GM12878 (cell line): ENCODE data around the gene ARHGAP5. TPM values are rescaled to one million over a fixed set of nuclear protein-coding genes. Genes with fewer than 3 reads are reported as not detected.

Source experiments
- ATAC-seq: fragments of 200-7000 bp; cut with Tn5 transposase; 3 replicates; pipeline ENCODE4 v1.9.1; 2020; ENCODE audit warnings: mild to moderate bottlenecking, moderate library complexity
- BruUV-seq: library from RNA; stranded (reverse); fragments of 400-500 nt; replicated peaks from 2 replicates; lab custom pipeline; 2021; lab: Mats Ljungman, UMichigan
- CTCF ChIA-PET: fragments of 300-600 bp; sonication (Branson Sonifier 250); formaldehyde crosslinking; extraction: SDS; loops from one replicate; lab custom pipeline; 2021; ENCODE audit warnings: inconsistent platforms; lab: Yijun Ruan, JAX
- POLR2A ChIA-PET: fragments of 350-600 bp; formaldehyde crosslinking; extraction: SDS; loops from one replicate; lab custom pipeline; 2021; ENCODE audit warnings: inconsistent platforms; lab: Charles Lee
- RAD21 ChIA-PET: fragments of 300-600 bp; sonication (Branson Sonifier 250); formaldehyde crosslinking; loops from one replicate; lab custom pipeline; 2023; ENCODE audit warnings: antibody characterized with exemption; ENCODE audit not compliant: unreplicated experiment; lab: Charles Lee
- SMC1A ChIA-PET: fragments of 300-600 bp; sonication (Branson Sonifier 250); formaldehyde crosslinking; loops from one replicate; lab custom pipeline; 2023; ENCODE audit not compliant: unreplicated experiment, uncharacterized antibody; lab: Charles Lee
- DNase-seq: peaks from one replicate; pipeline ENCODE4 v3.0.0-alpha.2; 2011; ENCODE audit warnings: low read depth, low spot score
- FAIRE-seq: peaks from 3 replicates; lab custom pipeline; 2011; peaks lifted over from hg19 to GRCh38; lab: Jason Lieb, UNC
- H2AFZ ChIP-seq: 2 replicates; pipeline ENCODE4 v1.6.0; 2011; ENCODE audit warnings: low read depth, low read length, control low read depth; ENCODE audit not compliant: control insufficient read depth
- H3K27ac ChIP-seq: 2 replicates; pipeline ENCODE4 v1.5.1; 2011; ENCODE audit warnings: control low read depth; ENCODE audit not compliant: control insufficient read depth, insufficient read depth
- H3K27me3 ChIP-seq, 2 experiments: replicated peaks in 1 of 2; 2 replicates each; pipeline versions ENCODE4 v1.6.0 to v1.6.1; 2011; ENCODE audit warnings: low read length in 1 of 2; ENCODE audit not compliant: control insufficient read depth in 2 of 2, insufficient read depth in 2 of 2
- H3K36me3 ChIP-seq, 2 experiments: 2 replicates each; pipeline ENCODE4 v1.5.1; 2011; ENCODE audit warnings: low read length in 1 of 2; ENCODE audit not compliant: control insufficient read depth in 2 of 2, insufficient read depth in 2 of 2
- H3K4me1 ChIP-seq: 2 replicates; pipeline ENCODE4 v1.6.1; 2011; ENCODE audit warnings: mild to moderate bottlenecking, low read length, moderate library complexity, mixed read lengths; ENCODE audit not compliant: control insufficient read depth, insufficient read depth
- H3K4me2 ChIP-seq: 2 replicates; pipeline ENCODE4 v1.6.0; 2011; ENCODE audit warnings: control low read depth; ENCODE audit not compliant: control insufficient read depth, insufficient read depth
- H3K4me3 ChIP-seq: fragments of 200-600 bp; sonication (generic); 2 replicates; pipeline ENCODE4 v1.5.1; 2016
- H3K79me2 ChIP-seq: 2 replicates; pipeline ENCODE4 v1.6.0; 2011; ENCODE audit warnings: low read length; ENCODE audit not compliant: control insufficient read depth, insufficient read depth
- H3K9ac ChIP-seq: 2 replicates; pipeline ENCODE4 v1.8.0; 2011; ENCODE audit warnings: low read length, control low read depth, mixed read lengths; ENCODE audit not compliant: control insufficient read depth, insufficient read depth
- H3K9me3 ChIP-seq: replicated peaks from 3 replicates; pipeline ENCODE4 v1.5.1; 2011; ENCODE audit warnings: mild to moderate bottlenecking, low read length; ENCODE audit not compliant: control insufficient read depth, insufficient read depth
- H4K20me1 ChIP-seq: 2 replicates; pipeline ENCODE4 v1.6.0; 2011; ENCODE audit not compliant: control insufficient read depth, insufficient read depth
- BACH1 ChIP-seq: fragments of 450-650 bp; IDR thresholded peaks from 2 replicates; pipeline ENCODE4 v1.6.1; 2017; ENCODE audit warnings: mild to moderate bottlenecking, borderline replicate concordance
- CREB1 ChIP-seq: IDR thresholded peaks from 2 replicates; pipeline ENCODE4 v1.6.1; 2012; ENCODE audit warnings: low read depth, mild to moderate bottlenecking, inconsistent platforms
- CREM ChIP-seq: IDR thresholded peaks from 2 replicates; pipeline ENCODE4 v1.6.1; 2014; ENCODE audit warnings: antibody characterized with exemption, low read depth
- ESRRA ChIP-seq: IDR thresholded peaks from 2 replicates; pipeline ENCODE4 v1.6.1; 2012; ENCODE audit warnings: mild to moderate bottlenecking, low read length, improper control_type of control experiment
- MXI1 ChIP-seq: fragments of 150-350 bp; IDR thresholded peaks from 2 replicates; pipeline ENCODE4 v1.6.1; 2011; ENCODE audit warnings: low read depth, mild to moderate bottlenecking, inconsistent platforms, low read length, improper control_type of control experiment
- MYC ChIP-seq: IDR thresholded peaks from 2 replicates; pipeline ENCODE4 v1.6.1; 2011; ENCODE audit warnings: mild to moderate bottlenecking, low read length, moderate library complexity, inconsistent platforms; ENCODE audit not compliant: insufficient read depth, insufficient replicate concordance, insufficient read length, severe bottlenecking
- NFIC ChIP-seq: IDR thresholded peaks from 2 replicates; pipeline ENCODE4 v1.6.1; 2012; ENCODE audit warnings: low read depth, mild to moderate bottlenecking, inconsistent platforms, low read length, moderate library complexity
- PAX5 ChIP-seq: IDR thresholded peaks from 2 replicates; pipeline ENCODE4 v1.6.1; 2011; ENCODE audit warnings: low read depth, low read length, borderline replicate concordance
- PAX8 ChIP-seq: fragments of 450-650 bp; IDR thresholded peaks from 2 replicates; pipeline ENCODE4 v1.6.1; 2017; ENCODE audit warnings: mild to moderate bottlenecking, moderate library complexity
- SMAD1 ChIP-seq: fragments of 450-650 bp; IDR thresholded peaks from 2 replicates; pipeline ENCODE4 v1.6.1; 2018; ENCODE audit warnings: mild to moderate bottlenecking, low read depth; ENCODE audit not compliant: partially characterized antibody
- SMC3 ChIP-seq: IDR thresholded peaks from 2 replicates; pipeline ENCODE4 v1.6.1; 2011; ENCODE audit warnings: low read length, improper control_type of control experiment, borderline replicate concordance
- SP1 ChIP-seq: IDR thresholded peaks from one replicate; pipeline ENCODE4 v1.6.1; 2011; ENCODE audit warnings: low read depth, low read length
- SUZ12 ChIP-seq: fragments of 200-600 bp; sonication (generic); IDR thresholded peaks from one replicate; pipeline ENCODE4 v1.6.1; 2018; ENCODE audit warnings: antibody characterized with exemption, mild to moderate bottlenecking; ENCODE audit not compliant: unreplicated experiment
- WGBS: methylation state at CpG from one replicate; pipeline ENCODE4 v1.1.6; 2016; ENCODE audit warnings: low lambda C conversion rate; ENCODE audit not compliant: insufficient replicate concordance, insufficient coverage; ENCODE audit errors: missing lambda C conversion rate; 5-methylcytosine and 5-hydroxymethylcytosine counted together
- in situ Hi-C: fragments of 300-500 bp; cut with MboI; formaldehyde crosslinking; loops from 9 replicates; pipeline ENCODE4 v1.14.3; 2018; ENCODE audit warnings: mixed read lengths
- intact Hi-C: fragments of 100-400 bp; cut with micrococcal nuclease; formaldehyde crosslinking; loops from one replicate; pipeline ENCODE4 v1.14.2; 2022; ENCODE audit not compliant: unreplicated experiment
- polyA plus RNA-seq, 11 experiments: library from polyadenylated mRNA; depleted of rRNA in 4 of 11; unstranded in 6 of 11; stranded (reverse) in 5 of 11; fragments of >200 nt; fragmentation: Nextera tagmentation in 4 of 11; fragmentation: Illumina TruSeq in 1 of 11; extraction: Ambion mirVana in 4 of 11; extraction: Trizol in 1 of 11; gene quantifications; 1 replicate in 1 of 11; 2 replicates in 10 of 11; pipeline versions ENCODE4 v1.2.1 to v1.2.3, GENCODE V29; 2011 to 2016; ENCODE audit warnings: inconsistent platforms in 2 of 11, missing spikeins in 2 of 11, low read depth in 1 of 11
- total RNA-seq, 4 experiments: library from RNA; depleted of rRNA in 3 of 4; stranded (reverse); fragments of >200 nt in 3 of 4; fragmentation: Illumina TruSeq in 1 of 4; extraction: Trizol in 1 of 4; gene quantifications; 2 replicates each; pipeline versions ENCODE4 v1.2.1 to v1.2.3, GENCODE V29; 2013 to 2021
- TF ChIP-seq, protein P1 (sequence below): fragments of 450-650 bp; formaldehyde crosslinking; IDR thresholded peaks from 2 replicates; pipeline ENCODE4 v1.4.0; 2020; ENCODE audit warnings: mild to moderate bottlenecking, moderate library complexity
- TF ChIP-seq, protein P2 (sequence below): fragments of 450-650 bp; IDR thresholded peaks from 2 replicates; pipeline ENCODE4 v1.6.1; 2017; ENCODE audit warnings: antibody characterized with exemption, mild to moderate bottlenecking, moderate library complexity

The ARHGAP5 gene
- total and polyA plus RNA-seq, 10 of the 15 experiments (the other 5 are each of a cell fraction or from before 2014, with no cell fraction given): 0.91 to 19.6 (median 7.2) TPM

DNA sequence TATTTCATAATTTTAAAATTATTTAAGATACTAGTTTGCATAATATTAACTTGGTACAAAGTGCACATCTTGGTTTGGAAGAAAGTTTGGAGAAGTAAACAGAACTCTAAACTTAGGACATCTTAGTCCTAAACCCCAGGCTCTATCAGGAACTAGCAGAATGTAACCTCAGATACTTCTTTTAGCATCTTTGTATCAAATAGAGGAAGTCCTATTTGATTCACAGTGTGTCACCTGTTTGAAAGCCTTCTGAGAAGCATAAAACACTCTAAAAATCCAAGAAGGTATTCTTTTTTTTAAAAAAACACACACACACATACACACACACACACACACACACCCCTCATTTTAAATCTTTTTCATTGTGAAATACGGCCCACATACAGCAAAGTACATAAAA, 112.7 kb downstream of the ARHGAP5 start:
- Histone ChIP-seq H3K27me3 (no peaks in the 10 kb centered on the region), H3K4me1 (peaks cover 5% of the 10 kb centered on the region), H3K79me2 (no peaks in the 10 kb centered on the region), H3K4me3 (no peak overlapping the region), H3K27ac (no peak overlapping the region), H3K36me3 (no peaks in the 10 kb centered on the region), H2AFZ (no peak overlapping the region), H4K20me1 (no peaks in the 10 kb centered on the region), H3K9me3 (no peaks in the 10 kb centered on the region; the same call in 1 of the 3 replicates), H3K4me2 (no peak overlapping the region), H3K9ac (no peak overlapping the region)
- ChIA-PET CTCF (interaction anchor here (0.6 kb wide), 1 partner anchor 354 kb away, joined by 3 read pairs; no protein-coding TSS in a partner anchor), POLR2A (no interaction called here), RAD21 (no interaction called here), SMC1A (no interaction called here)
- DNase-seq: no peak
- in situ Hi-C loops (no loop called here), intact Hi-C loops (no loop called here)
- ATAC-seq: peak; percentile 45; the same call in 2 of the 3 replicates
- WGBS: 53% methylated on average over 1 of the region's 1 CpG
- FAIRE-seq: peak; percentile 91
- no TSS peak for BruUV-seq
- TF ChIP-seq, protein P1, sequence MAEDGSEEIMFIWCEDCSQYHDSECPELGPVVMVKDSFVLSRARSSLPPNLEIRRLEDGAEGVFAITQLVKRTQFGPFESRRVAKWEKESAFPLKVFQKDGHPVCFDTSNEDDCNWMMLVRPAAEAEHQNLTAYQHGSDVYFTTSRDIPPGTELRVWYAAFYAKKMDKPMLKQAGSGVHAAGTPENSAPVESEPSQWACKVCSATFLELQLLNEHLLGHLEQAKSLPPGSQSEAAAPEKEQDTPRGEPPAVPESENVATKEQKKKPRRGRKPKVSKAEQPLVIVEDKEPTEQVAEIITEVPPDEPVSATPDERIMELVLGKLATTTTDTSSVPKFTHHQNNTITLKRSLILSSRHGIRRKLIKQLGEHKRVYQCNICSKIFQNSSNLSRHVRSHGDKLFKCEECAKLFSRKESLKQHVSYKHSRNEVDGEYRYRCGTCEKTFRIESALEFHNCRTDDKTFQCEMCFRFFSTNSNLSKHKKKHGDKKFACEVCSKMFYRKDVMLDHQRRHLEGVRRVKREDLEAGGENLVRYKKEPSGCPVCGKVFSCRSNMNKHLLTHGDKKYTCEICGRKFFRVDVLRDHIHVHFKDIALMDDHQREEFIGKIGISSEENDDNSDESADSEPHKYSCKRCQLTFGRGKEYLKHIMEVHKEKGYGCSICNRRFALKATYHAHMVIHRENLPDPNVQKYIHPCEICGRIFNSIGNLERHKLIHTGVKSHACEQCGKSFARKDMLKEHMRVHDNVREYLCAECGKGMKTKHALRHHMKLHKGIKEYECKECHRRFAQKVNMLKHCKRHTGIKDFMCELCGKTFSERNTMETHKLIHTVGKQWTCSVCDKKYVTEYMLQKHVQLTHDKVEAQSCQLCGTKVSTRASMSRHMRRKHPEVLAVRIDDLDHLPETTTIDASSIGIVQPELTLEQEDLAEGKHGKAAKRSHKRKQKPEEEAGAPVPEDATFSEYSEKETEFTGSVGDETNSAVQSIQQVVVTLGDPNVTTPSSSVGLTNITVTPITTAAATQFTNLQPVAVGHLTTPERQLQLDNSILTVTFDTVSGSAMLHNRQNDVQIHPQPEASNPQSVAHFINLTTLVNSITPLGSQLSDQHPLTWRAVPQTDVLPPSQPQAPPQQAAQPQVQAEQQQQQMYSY (CRISPR knock-in tag): no peak
- TF ChIP-seq MYC: no peak
- TF ChIP-seq BACH1: no peak
- TF ChIP-seq SMAD1: no peak
- TF ChIP-seq PAX8: no peak
- TF ChIP-seq NFIC: no peak
- TF ChIP-seq PAX5: no peak
- TF ChIP-seq MXI1: no peak
- no peak for TF ChIP-seq CREB1
- no peak for TF ChIP-seq SP1
- TF ChIP-seq ESRRA: no peak
- TF ChIP-seq, protein P2, sequence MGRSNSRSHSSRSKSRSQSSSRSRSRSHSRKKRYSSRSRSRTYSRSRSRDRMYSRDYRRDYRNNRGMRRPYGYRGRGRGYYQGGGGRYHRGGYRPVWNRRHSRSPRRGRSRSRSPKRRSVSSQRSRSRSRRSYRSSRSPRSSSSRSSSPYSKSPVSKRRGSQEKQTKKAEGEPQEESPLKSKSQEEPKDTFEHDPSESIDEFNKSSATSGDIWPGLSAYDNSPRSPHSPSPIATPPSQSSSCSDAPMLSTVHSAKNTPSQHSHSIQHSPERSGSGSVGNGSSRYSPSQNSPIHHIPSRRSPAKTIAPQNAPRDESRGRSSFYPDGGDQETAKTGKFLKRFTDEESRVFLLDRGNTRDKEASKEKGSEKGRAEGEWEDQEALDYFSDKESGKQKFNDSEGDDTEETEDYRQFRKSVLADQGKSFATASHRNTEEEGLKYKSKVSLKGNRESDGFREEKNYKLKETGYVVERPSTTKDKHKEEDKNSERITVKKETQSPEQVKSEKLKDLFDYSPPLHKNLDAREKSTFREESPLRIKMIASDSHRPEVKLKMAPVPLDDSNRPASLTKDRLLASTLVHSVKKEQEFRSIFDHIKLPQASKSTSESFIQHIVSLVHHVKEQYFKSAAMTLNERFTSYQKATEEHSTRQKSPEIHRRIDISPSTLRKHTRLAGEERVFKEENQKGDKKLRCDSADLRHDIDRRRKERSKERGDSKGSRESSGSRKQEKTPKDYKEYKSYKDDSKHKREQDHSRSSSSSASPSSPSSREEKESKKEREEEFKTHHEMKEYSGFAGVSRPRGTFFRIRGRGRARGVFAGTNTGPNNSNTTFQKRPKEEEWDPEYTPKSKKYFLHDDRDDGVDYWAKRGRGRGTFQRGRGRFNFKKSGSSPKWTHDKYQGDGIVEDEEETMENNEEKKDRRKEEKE: no peak
- no peak for TF ChIP-seq SUZ12
- TF ChIP-seq CREM: no peak
- TF ChIP-seq SMC3: no peak
